Calu3 (cell line): ENCODE measurements around the gene RCOR3. TPM values are rescaled to one million over a fixed set of nuclear protein-coding genes. Genes with fewer than 3 reads are reported as not detected.

ENCODE experiments used
- BruUV-seq: library from RNA; stranded (reverse); fragments of 400-500 nt; replicated peaks from 2 replicates; lab custom pipeline; 2021; lab: Mats Ljungman, UMichigan
- CTCF ChIA-PET: fragments of 300-600 bp; sonication (Branson Sonifier 250); formaldehyde crosslinking; loops from one replicate; lab custom pipeline; 2022; ENCODE audit warnings: antibody characterized with exemption; lab: Charles Lee
- DNase-seq: peaks from one replicate; pipeline ENCODE4 v3.0.0; 2022
- H3K27ac Mint-ChIP-seq: one replicate; pipeline ENCODE4 v1.8.0; 2022; ENCODE audit warnings: mixed read lengths; ENCODE audit not compliant: unreplicated experiment
- H3K27me3 Mint-ChIP-seq: one replicate; pipeline ENCODE4 v1.8.0; 2022; ENCODE audit warnings: mixed read lengths; ENCODE audit not compliant: unreplicated experiment
- H3K36me3 Mint-ChIP-seq: one replicate; pipeline ENCODE4 v1.8.0; 2022; ENCODE audit warnings: mild to moderate bottlenecking, moderate library complexity, mixed read lengths; ENCODE audit not compliant: insufficient read depth, unreplicated experiment
- H3K4me1 Mint-ChIP-seq: one replicate; pipeline ENCODE4 v1.8.0; 2022; ENCODE audit warnings: mild to moderate bottlenecking, low read depth, mixed read lengths; ENCODE audit not compliant: unreplicated experiment
- H3K4me3 Mint-ChIP-seq: one replicate; pipeline ENCODE4 v1.8.0; 2022; ENCODE audit warnings: mild to moderate bottlenecking, low read depth, moderate library complexity, mixed read lengths; ENCODE audit not compliant: unreplicated experiment
- H3K9me3 Mint-ChIP-seq: one replicate; pipeline ENCODE4 v1.8.0; 2022; ENCODE audit warnings: low read depth, mixed read lengths; ENCODE audit not compliant: unreplicated experiment
- CTCF ChIP-seq: fragments of 200-600 bp; IDR thresholded peaks from one replicate; pipeline ENCODE4 v1.8.0; 2022; ENCODE audit warnings: antibody characterized with exemption; ENCODE audit not compliant: unreplicated experiment
- intact Hi-C: fragments of 100-400 bp; cut with micrococcal nuclease; formaldehyde crosslinking; loops from one replicate; pipeline ENCODE4 v1.10.0; 2022; ENCODE audit not compliant: unreplicated experiment
- total RNA-seq: library from RNA; stranded (reverse); gene quantifications from 2 replicates; pipeline ENCODE4 v1.2.3, GENCODE V29; 2022

Gene RCOR3
- total RNA-seq, 1 experiment from 2014 or later, result 54.1 TPM

- TF ChIP-seq CTCF, result no peak
- peaks cover 54% of the 10 kb centered on the region for H3K4me1 Mint-ChIP-seq
- BruUV-seq, result no TSS peak
- H3K36me3 Mint-ChIP-seq, result no peaks in the 10 kb centered on the region
- intact Hi-C loops, result no loop called here
- CTCF ChIA-PET, result no interaction called here
- H3K9me3 Mint-ChIP-seq, result no peaks in the 10 kb centered on the region
- no peak overlapping the region for H3K4me3 Mint-ChIP-seq
- DNase-seq, result no peak
- H3K27ac Mint-ChIP-seq, result no peak overlapping the region
- H3K27me3 Mint-ChIP-seq, result no peaks in the 10 kb centered on the region
Observed at GRCh38 chr1:211334986-211335385, 75.8 kb downstream of the RCOR3 start.

- CTCF ChIA-PET, result interaction anchor here (1.2 kb wide), 1 partner anchor 12 kb away, joined by 3 read pairs; no protein-coding TSS in a partner anchor
- peaks cover 50% of the 10 kb centered on the region for H3K4me1 Mint-ChIP-seq
- no peak for DNase-seq
- no peaks in the 10 kb centered on the region for H3K36me3 Mint-ChIP-seq
- H3K27ac Mint-ChIP-seq, result peak overlapping the region; percentile 20
- H3K4me3 Mint-ChIP-seq, result no peak overlapping the region
- no peaks in the 10 kb centered on the region for H3K27me3 Mint-ChIP-seq
- no TSS peak for BruUV-seq
- intact Hi-C loops, result no loop called here
- no peak for TF ChIP-seq CTCF
- no peaks in the 10 kb centered on the region for H3K9me3 Mint-ChIP-seq
Observed at GRCh38 chr1:211335522-211336157, 76.5 kb downstream of the RCOR3 start.

- TF ChIP-seq CTCF, result no peak
- Mint-ChIP-seq H3K36me3 (no peaks in the 10 kb centered on the region), H3K27me3 (no peaks in the 10 kb centered on the region), H3K27ac (no peak overlapping the region), H3K4me1 (peaks cover 49% of the 10 kb centered on the region), H3K4me3 (no peak overlapping the region), H3K9me3 (no peaks in the 10 kb centered on the region)
- intact Hi-C loops, result no loop called here
- no peak for DNase-seq
- CTCF ChIA-PET, result interaction anchor here (1.2 kb wide), 1 partner anchor 11 kb away, joined by 3 read pairs; no protein-coding TSS in a partner anchor
- BruUV-seq, result no TSS peak
Observed at GRCh38 chr1:211336161-211336560, 77.0 kb downstream of the RCOR3 start.

GRCh38 chr1:211336775-211337174, 77.6 kb downstream of the RCOR3 start:
- Mint-ChIP-seq H3K27ac (no peak overlapping the region), H3K4me1 (peaks cover 48% of the 10 kb centered on the region), H3K4me3 (no peak overlapping the region), H3K36me3 (no peaks in the 10 kb centered on the region), H3K27me3 (no peaks in the 10 kb centered on the region), H3K9me3 (no peaks in the 10 kb centered on the region)
- intact Hi-C loops, result no loop called here
- no peak for TF ChIP-seq CTCF
- no TSS peak for BruUV-seq
- DNase-seq, result no peak
- CTCF ChIA-PET, result interaction anchor here (1.2 kb wide), 1 partner anchor 11 kb away, joined by 3 read pairs; no protein-coding TSS in a partner anchor
